Mesothelial cell of epicardium (in vitro differentiated cells): Measurements from ENCODE around the gene MYO15B. TPM values are rescaled to one million over a fixed set of nuclear protein-coding genes. Genes with fewer than 3 reads are reported as not detected.

Source experiments
- DNase-seq, 2 experiments: peaks; one replicate each; pipeline ENCODE4 v3.0.0; 2021; ENCODE audit warnings: low spot score in 2 of 2; ENCODE audit not compliant: unreplicated experiment in 2 of 2
- H3K27ac Mint-ChIP-seq: 2 replicates; pipeline ENCODE4 v1.8.0; 2021; ENCODE audit warnings: mixed read lengths
- H3K27me3 Mint-ChIP-seq: 2 replicates; pipeline ENCODE4 v1.8.0; 2021; ENCODE audit warnings: low read depth, mixed read lengths
- H3K36me3 Mint-ChIP-seq: 2 replicates; pipeline ENCODE4 v1.8.0; 2021; ENCODE audit warnings: mixed read lengths
- H3K4me1 Mint-ChIP-seq: 2 replicates; pipeline ENCODE4 v1.8.0; 2021; ENCODE audit warnings: mixed read lengths
- H3K4me3 Mint-ChIP-seq: 2 replicates; pipeline ENCODE4 v1.8.0; 2021; ENCODE audit warnings: mild to moderate bottlenecking, moderate library complexity, mixed read lengths
- H3K9me3 Mint-ChIP-seq: 2 replicates; pipeline ENCODE4 v1.8.0; 2021; ENCODE audit warnings: mixed read lengths
- CTCF ChIP-seq: fragments of 200-600 bp; sonication (generic); IDR thresholded peaks from one replicate; pipeline ENCODE4 v1.5.0; 2021; ENCODE audit warnings: antibody characterized with exemption; ENCODE audit not compliant: unreplicated experiment
- total RNA-seq: library from RNA; stranded (reverse); gene quantifications from 3 replicates; pipeline ENCODE4 v1.2.1, GENCODE V29; 2021

The MYO15B gene
- total RNA-seq, 1 donor from 2014 or later = 281 TPM

GRCh38 chr17:75544250-75544649, 43.4 kb upstream of the MYO15B start:
- H3K4me3 Mint-ChIP-seq = no peak overlapping the region
- H3K27ac Mint-ChIP-seq = no peak overlapping the region
- H3K9me3 Mint-ChIP-seq = no peaks in the 10 kb centered on the region
- TF ChIP-seq CTCF = no peak
- H3K36me3 Mint-ChIP-seq = no peaks in the 10 kb centered on the region
- no peaks in the 10 kb centered on the region for H3K27me3 Mint-ChIP-seq
- no peak for DNase-seq
- H3K4me1 Mint-ChIP-seq = peaks cover 12% of the 10 kb centered on the region

- H3K36me3 Mint-ChIP-seq = no peaks in the 10 kb centered on the region
- peaks cover 13% of the 10 kb centered on the region for H3K4me1 Mint-ChIP-seq
- H3K27me3 Mint-ChIP-seq = no peaks in the 10 kb centered on the region
- no peak for DNase-seq
- TF ChIP-seq CTCF = no peak
- no peak overlapping the region for H3K4me3 Mint-ChIP-seq
- H3K9me3 Mint-ChIP-seq = no peaks in the 10 kb centered on the region
- H3K27ac Mint-ChIP-seq = no peak overlapping the region
Observed at GRCh38 chr17:75546181-75546580, 41.4 kb upstream of the MYO15B start.

DNA sequence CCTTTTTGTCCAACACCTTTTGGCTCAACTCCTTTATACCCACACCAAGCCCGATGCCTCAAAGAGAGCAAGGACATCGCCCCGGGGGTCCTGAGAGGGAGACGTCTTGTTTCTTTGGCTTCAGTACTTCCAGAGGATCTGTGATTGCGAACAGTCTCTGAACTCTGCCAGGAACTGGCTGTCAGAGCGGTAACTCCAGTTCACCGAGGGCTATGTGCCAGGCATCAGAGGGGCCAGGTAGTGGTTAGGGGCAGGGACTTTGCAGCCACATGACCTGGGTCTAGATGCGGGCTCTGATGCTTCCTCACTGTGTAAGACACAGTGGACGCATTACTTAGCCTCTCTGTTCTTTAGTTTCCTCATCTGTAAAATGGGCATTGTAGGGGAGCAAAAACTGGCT, 40.5 kb upstream of the MYO15B start:
- no peaks in the 10 kb centered on the region for H3K36me3 Mint-ChIP-seq
- peaks cover 13% of the 10 kb centered on the region for H3K4me1 Mint-ChIP-seq
- TF ChIP-seq CTCF = no peak
- no peaks in the 10 kb centered on the region for H3K9me3 Mint-ChIP-seq
- no peak for DNase-seq
- no peak overlapping the region for H3K27ac Mint-ChIP-seq
- H3K4me3 Mint-ChIP-seq = no peak overlapping the region
- H3K27me3 Mint-ChIP-seq = no peaks in the 10 kb centered on the region

GRCh38 chr17:75548813-75549212, 38.8 kb upstream of the MYO15B start:
- H3K4me3 Mint-ChIP-seq = no peak overlapping the region
- no peak for TF ChIP-seq CTCF

GRCh38 chr17:75549246-75550138, 38.1 kb upstream of the MYO15B start:
- Mint-ChIP-seq H3K4me3 (no peak overlapping the region), H3K4me1 (peaks cover 31% of the 10 kb centered on the region), H3K9me3 (no peaks in the 10 kb centered on the region), H3K27ac (peak overlapping the region; percentile 87), H3K36me3 (no peaks in the 10 kb centered on the region), H3K27me3 (no peaks in the 10 kb centered on the region)
- no peak for DNase-seq
- TF ChIP-seq CTCF = no peak

More at GRCh38 chr17:75548813-75549212, 38.8 kb upstream of the MYO15B start:
- peaks cover 29% of the 10 kb centered on the region for H3K4me1 Mint-ChIP-seq
- H3K36me3 Mint-ChIP-seq = no peaks in the 10 kb centered on the region
- no peak for DNase-seq
- no peaks in the 10 kb centered on the region for H3K27me3 Mint-ChIP-seq
- H3K27ac Mint-ChIP-seq = no peak overlapping the region
- no peaks in the 10 kb centered on the region for H3K9me3 Mint-ChIP-seq
